NT2/D1 (cell line): ENCODE data around the gene LYZL2.

ENCODE experiments used
- DNase-seq: peaks from one replicate; pipeline ENCODE4 v3.0.0-alpha.2; 2011; ENCODE audit warnings: low read depth, low spot score
- H3K27me3 ChIP-seq: 2 replicates; pipeline ENCODE4 v1.6.0; 2011; ENCODE audit warnings: mild to moderate bottlenecking; ENCODE audit not compliant: insufficient read length, insufficient read depth
- H3K36me3 ChIP-seq: 2 replicates; pipeline ENCODE4 v1.6.1; 2011; ENCODE audit warnings: mild to moderate bottlenecking, low read length, mixed read lengths; ENCODE audit not compliant: insufficient read depth, insufficient read length
- H3K4me1 ChIP-seq: 2 replicates; pipeline ENCODE4 v1.5.1; 2011; ENCODE audit not compliant: insufficient read depth, insufficient read length
- H3K4me3 ChIP-seq: 2 replicates; pipeline ENCODE4 v1.5.1; 2011; ENCODE audit warnings: low read depth; ENCODE audit not compliant: insufficient read length
- H3K9ac ChIP-seq: 2 replicates; pipeline ENCODE4 v1.6.0; 2011; ENCODE audit warnings: low read depth; ENCODE audit not compliant: insufficient read length
- H3K9me3 ChIP-seq: 2 replicates; pipeline ENCODE4 v1.5.1; 2011; ENCODE audit warnings: mild to moderate bottlenecking, low read length; ENCODE audit not compliant: insufficient read depth
- SUZ12 ChIP-seq: IDR thresholded peaks from 2 replicates; pipeline ENCODE4 v1.6.1; 2011; ENCODE audit not compliant: insufficient read length, insufficient read depth; ENCODE audit errors: extremely low read depth
- YY1 ChIP-seq: IDR thresholded peaks from 2 replicates; pipeline ENCODE4 v1.6.1; 2011; ENCODE audit not compliant: insufficient read length, insufficient read depth
- ZNF274 ChIP-seq: IDR thresholded peaks from 2 replicates; pipeline ENCODE4 v1.6.1; 2011; ENCODE audit warnings: mild to moderate bottlenecking, low read depth, low read length

Gene LYZL2

GRCh38 chr10:30579574-30579973, 50.0 kb downstream of the LYZL2 start:
- Histone ChIP-seq H3K4me1 (no peaks in the 10 kb centered on the region), H3K4me3 (no peak overlapping the region), H3K9ac (no peak overlapping the region), H3K9me3 (no peaks in the 10 kb centered on the region), H3K27me3 (no peaks in the 10 kb centered on the region), H3K36me3 (no peaks in the 10 kb centered on the region)
- no peak for TF ChIP-seq YY1
- TF ChIP-seq ZNF274: no peak
- TF ChIP-seq SUZ12: no peak
- DNase-seq: no peak

- Histone ChIP-seq H3K4me3 (no peak overlapping the region), H3K36me3 (no peaks in the 10 kb centered on the region), H3K4me1 (no peaks in the 10 kb centered on the region), H3K9me3 (no peaks in the 10 kb centered on the region), H3K27me3 (no peaks in the 10 kb centered on the region), H3K9ac (no peak overlapping the region)
- TF ChIP-seq YY1: no peak
- TF ChIP-seq ZNF274: no peak
- no peak for TF ChIP-seq SUZ12
- no peak for DNase-seq
These were observed 52.5 kb downstream of the LYZL2 start for GRCh38 chr10:30577048-30577447.

DNA sequence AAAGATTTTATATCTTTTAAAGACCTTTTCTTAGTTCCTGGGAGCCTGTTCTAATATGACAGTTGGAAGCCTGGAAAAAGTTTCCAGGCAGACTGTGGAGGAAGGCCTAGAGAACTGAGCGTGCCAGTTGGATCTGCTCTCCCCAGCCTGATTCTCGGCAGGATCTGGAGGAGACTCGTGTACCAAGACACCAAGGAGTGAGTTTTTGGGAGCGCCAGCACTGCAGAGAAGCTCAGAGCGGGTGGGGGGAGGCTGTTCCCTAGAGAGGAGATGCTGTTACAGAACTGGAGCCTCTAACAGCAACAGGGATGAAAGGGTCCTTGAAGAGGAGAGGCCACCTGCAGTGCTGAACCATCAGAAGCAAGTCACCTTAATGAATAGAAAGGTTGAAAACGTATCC, 52.9 kb downstream of the LYZL2 start:
- no peaks in the 10 kb centered on the region for H3K36me3 ChIP-seq
- no peak overlapping the region for H3K4me3 ChIP-seq
- no peak for TF ChIP-seq SUZ12
- no peak for TF ChIP-seq YY1
- TF ChIP-seq ZNF274: no peak
- H3K9ac ChIP-seq: no peak overlapping the region
- H3K4me1 ChIP-seq: no peaks in the 10 kb centered on the region
- H3K27me3 ChIP-seq: no peaks in the 10 kb centered on the region
- no peaks in the 10 kb centered on the region for H3K9me3 ChIP-seq
- no peak for DNase-seq

DNA sequence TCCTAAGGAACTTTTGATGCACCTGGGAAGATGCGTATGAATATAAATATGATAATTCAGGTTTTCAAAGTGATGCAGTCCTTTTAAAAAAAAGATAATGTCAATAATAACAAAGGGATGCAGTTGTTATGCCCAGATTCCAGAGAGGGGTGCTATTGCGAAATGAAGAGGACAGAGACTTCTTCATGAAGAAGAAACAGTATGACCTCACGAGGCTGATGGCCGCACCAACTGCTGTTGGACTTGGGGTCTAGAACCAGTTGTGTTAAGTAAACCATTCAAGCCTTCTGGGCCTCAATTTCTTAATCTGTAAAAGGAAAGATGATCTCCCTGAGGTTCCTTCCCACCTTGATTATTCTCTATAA, 55.1 kb downstream of the LYZL2 start:
- Histone ChIP-seq H3K36me3 (no peaks in the 10 kb centered on the region), H3K4me3 (no peak overlapping the region), H3K4me1 (no peaks in the 10 kb centered on the region), H3K9ac (no peak overlapping the region), H3K27me3 (no peaks in the 10 kb centered on the region), H3K9me3 (no peaks in the 10 kb centered on the region)
- no peak for DNase-seq
- no peak for TF ChIP-seq ZNF274
- no peak for TF ChIP-seq SUZ12

DNA sequence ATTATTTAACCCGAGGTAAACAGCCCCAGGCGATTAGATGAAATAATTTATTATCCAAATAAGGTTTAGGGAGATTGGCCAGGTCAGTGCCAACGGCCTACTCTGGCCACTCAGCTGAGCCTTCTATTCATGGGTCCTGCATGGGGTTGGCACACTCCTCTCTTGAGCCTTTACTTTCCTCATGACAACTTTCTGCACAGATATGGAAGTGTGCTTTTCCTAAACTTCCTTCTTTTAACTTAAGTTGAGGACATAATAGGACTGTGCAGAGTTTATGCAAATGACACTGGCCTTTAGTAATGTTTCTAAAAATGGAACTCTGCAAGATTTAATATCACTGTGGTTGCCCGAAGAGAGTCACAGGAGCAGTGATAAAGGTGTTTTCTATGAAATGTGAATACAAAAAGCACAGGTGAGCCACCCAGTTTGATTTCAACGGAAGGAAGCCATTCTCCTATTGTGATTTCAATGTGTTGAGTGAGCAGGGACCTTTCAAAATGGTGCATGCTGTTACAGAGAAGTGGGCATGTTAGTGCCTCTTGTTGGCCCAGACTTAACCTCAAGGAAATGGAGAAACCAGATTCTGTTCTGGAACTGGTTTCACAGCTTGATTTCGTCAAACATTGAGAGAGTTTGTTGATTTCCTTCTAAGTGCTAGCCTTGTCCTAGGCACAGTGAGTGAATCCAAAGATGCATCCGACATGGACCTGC, 55.7 kb downstream of the LYZL2 start:
- H3K9me3 ChIP-seq: no peaks in the 10 kb centered on the region
- H3K27me3 ChIP-seq: no peaks in the 10 kb centered on the region
- no peaks in the 10 kb centered on the region for H3K4me1 ChIP-seq
- H3K9ac ChIP-seq: no peak overlapping the region
- DNase-seq: no peak
- no peak overlapping the region for H3K4me3 ChIP-seq
- no peak for TF ChIP-seq YY1
- H3K36me3 ChIP-seq: no peaks in the 10 kb centered on the region

GRCh38 chr10:30565449-30565848, 64.1 kb downstream of the LYZL2 start:
- no peaks in the 10 kb centered on the region for H3K9me3 ChIP-seq
- TF ChIP-seq ZNF274 (no peak), SUZ12 (no peak), YY1 (no peak)
- H3K4me3 ChIP-seq: no peak overlapping the region
- no peaks in the 10 kb centered on the region for H3K4me1 ChIP-seq
- DNase-seq: no peak
- H3K9ac ChIP-seq: no peak overlapping the region
- H3K36me3 ChIP-seq: no peaks in the 10 kb centered on the region
- H3K27me3 ChIP-seq: no peaks in the 10 kb centered on the region

GRCh38 chr10:30562787-30563186, 66.8 kb downstream of the LYZL2 start:
- no peaks in the 10 kb centered on the region for H3K36me3 ChIP-seq
- no peak overlapping the region for H3K4me3 ChIP-seq
- TF ChIP-seq SUZ12 (no peak), ZNF274 (no peak), YY1 (no peak)
- no peak for DNase-seq
- no peaks in the 10 kb centered on the region for H3K9me3 ChIP-seq
- H3K27me3 ChIP-seq: no peaks in the 10 kb centered on the region
- H3K4me1 ChIP-seq: no peaks in the 10 kb centered on the region
- no peak overlapping the region for H3K9ac ChIP-seq
